Natural killer cell (primary cell): ENCODE data around the gene SURF1. TPM values are rescaled to one million over a fixed set of nuclear protein-coding genes. Genes with fewer than 3 reads are reported as not detected.

Experiments
- ATAC-seq, 3 donors: fragments of 150-1000 bp in 2 of 3; fragments of 200-7000 bp in 1 of 3; cut with Tn5 transposase; 1 replicate in 1 of 3; 2 replicates in 2 of 3; pipeline ENCODE4 v1.10.0; 2021; ENCODE audit warnings: mild to moderate bottlenecking in 2 of 3, moderate library complexity in 2 of 3
- DNase-seq, 2 donors: peaks; one replicate each; pipeline versions ENCODE4 v3.0.0 to v3.0.0-alpha.2; 2013 to 2021; ENCODE audit warnings: mixed read lengths in 1 of 2
- H3K27ac ChIP-seq: one replicate; pipeline ENCODE4 v1.5.1; 2013; ENCODE audit warnings: mild to moderate bottlenecking, low read length
- H3K27me3 ChIP-seq: one replicate; pipeline ENCODE4 v1.6.1; 2013; ENCODE audit warnings: low read length; ENCODE audit not compliant: control insufficient read depth, insufficient read depth
- H3K36me3 ChIP-seq: one replicate; pipeline ENCODE4 v1.6.1; 2013; ENCODE audit warnings: low read length; ENCODE audit not compliant: control insufficient read depth, insufficient read depth
- H3K4me1 ChIP-seq: one replicate; pipeline ENCODE4 v1.6.1; 2013; ENCODE audit warnings: low read length; ENCODE audit not compliant: control insufficient read depth, insufficient read depth
- H3K4me3 ChIP-seq: one replicate; pipeline ENCODE4 v1.5.1; 2013; ENCODE audit warnings: low read length
- H3K9me3 ChIP-seq: one replicate; pipeline ENCODE4 v1.6.1; 2013; ENCODE audit warnings: low read length; ENCODE audit not compliant: control insufficient read depth, insufficient read depth
- H3K27ac Mint-ChIP-seq, 2 donors: one replicate each; pipeline ENCODE4 v1.8.0; 2022; ENCODE audit warnings: mild to moderate bottlenecking in 2 of 2, mixed read lengths in 2 of 2, moderate library complexity in 1 of 2
- H3K27me3 Mint-ChIP-seq, 2 donors: one replicate each; pipeline ENCODE4 v1.8.0; 2022; ENCODE audit warnings: low read depth in 2 of 2, mixed read lengths in 2 of 2
- H3K36me3 Mint-ChIP-seq: one replicate; pipeline ENCODE4 v1.8.0; 2022; ENCODE audit warnings: mixed read lengths
- H3K4me1 Mint-ChIP-seq, 2 donors: one replicate each; pipeline ENCODE4 v1.8.0; 2022; ENCODE audit warnings: mixed read lengths in 2 of 2
- H3K4me3 Mint-ChIP-seq: one replicate; pipeline ENCODE4 v1.8.0; 2022; ENCODE audit warnings: mild to moderate bottlenecking, moderate library complexity, mixed read lengths
- H3K9me3 Mint-ChIP-seq, 2 donors: one replicate each; pipeline ENCODE4 v1.8.0; 2022; ENCODE audit warnings: mixed read lengths in 2 of 2
- CTCF ChIP-seq: fragments of 200-600 bp; IDR thresholded peaks from one replicate; pipeline ENCODE4 v1.8.0; 2022; ENCODE audit warnings: antibody characterized with exemption
- WGBS: methylation state at CpG from one replicate; pipeline ENCODE4 v1.1.7; 2013; ENCODE audit warnings: missing lambda C conversion rate; ENCODE audit not compliant: insufficient coverage; 5-methylcytosine and 5-hydroxymethylcytosine counted together
- intact Hi-C: fragments of 100-400 bp; cut with micrococcal nuclease; formaldehyde crosslinking; loops from one replicate; pipeline ENCODE4 v1.14.2; 2022
- total RNA-seq, 4 donors: library from RNA; stranded (reverse); fragments of 120-200 nt in 1 of 4; gene quantifications; one replicate each; pipeline versions ENCODE4 v1.2.3 to v1.2.4, GENCODE V29; 2013 to 2022

SURF1 gene
- total RNA-seq, 3 donors from 2014 or later (not counting 1 experiment from before 2014, with no cell fraction given): 35.6 to 44.4 (median 37.2) TPM

- Mint-ChIP-seq H3K4me1 (peaks cover 49 to 53% of the 10 kb centered on the region in 2 donors), H3K27ac (peak overlapping the region; percentile 83 to 88), H3K4me3 (no peak overlapping the region), H3K36me3 (peaks cover 8% of the 10 kb centered on the region), H3K9me3 (no peaks in the 10 kb centered on the region), H3K27me3 (no peaks in the 10 kb centered on the region)
- no peak for ATAC-seq
- peaks cover 55% of the 10 kb centered on the region for H3K4me1 ChIP-seq
- WGBS: 87% methylated on average over 11 of the region's 11 CpGs
- peaks cover 20% of the 10 kb centered on the region for H3K36me3 ChIP-seq
- no peak overlapping the region for H3K4me3 ChIP-seq
- H3K27ac ChIP-seq: peak overlapping the region; percentile 62
- intact Hi-C loops: no loop called here
- no peaks in the 10 kb centered on the region for H3K27me3 ChIP-seq
- no peak for TF ChIP-seq CTCF
- H3K9me3 ChIP-seq: no peaks in the 10 kb centered on the region
- no peak for DNase-seq
Measured at GRCh38 chr9:133342570-133342969, 13.7 kb downstream of the SURF1 start.

- Mint-ChIP-seq H3K27ac (peak overlapping the region; percentile 83 to 88), H3K9me3 (no peaks in the 10 kb centered on the region), H3K27me3 (no peaks in the 10 kb centered on the region), H3K36me3 (peaks cover 8% of the 10 kb centered on the region), H3K4me1 (peaks cover 46 to 50% of the 10 kb centered on the region in 2 donors), H3K4me3 (peak overlapping the region; percentile 73)
- Histone ChIP-seq H3K36me3 (peaks cover 20% of the 10 kb centered on the region), H3K27ac (peak overlapping the region; percentile 62), H3K4me1 (peaks cover 51% of the 10 kb centered on the region), H3K9me3 (no peaks in the 10 kb centered on the region), H3K27me3 (no peaks in the 10 kb centered on the region), H3K4me3 (no peak overlapping the region)
- no peak for TF ChIP-seq CTCF
- DNase-seq (no peak), ATAC-seq (no peak)
- intact Hi-C loops: no loop called here
- WGBS: 88% methylated on average over 12 of the region's 12 CpGs
Measured at GRCh38 chr9:133342069-133342406, 14.2 kb downstream of the SURF1 start.

GRCh38 chr9:133341369-133342068 is 14.8 kb downstream of the SURF1 start:
- Histone ChIP-seq H3K4me3 (no peak overlapping the region), H3K9me3 (no peaks in the 10 kb centered on the region), H3K36me3 (peaks cover 20% of the 10 kb centered on the region), H3K27me3 (no peaks in the 10 kb centered on the region), H3K27ac (peak overlapping the region; percentile 62), H3K4me1 (peaks cover 51% of the 10 kb centered on the region)
- no peaks in the 10 kb centered on the region for H3K9me3 Mint-ChIP-seq
- ATAC-seq (peak; percentile 85 to 92 (median 86)), DNase-seq (peak in 1 of 2 donors; percentile 30)
- H3K4me3 Mint-ChIP-seq: peak overlapping the region; percentile 73
- intact Hi-C loops: no loop called here
- no peak for TF ChIP-seq CTCF
- H3K27ac Mint-ChIP-seq: peak overlapping the region; percentile 83 to 88
- peaks cover 8% of the 10 kb centered on the region for H3K36me3 Mint-ChIP-seq
- peaks cover 41 to 45% of the 10 kb centered on the region in 2 donors for H3K4me1 Mint-ChIP-seq
- H3K27me3 Mint-ChIP-seq: no peaks in the 10 kb centered on the region
- 72% methylated on average over 15 of the region's 15 CpGs for WGBS

- Histone ChIP-seq H3K27ac (peak overlapping the region; percentile 62), H3K36me3 (peaks cover 20% of the 10 kb centered on the region), H3K4me3 (no peak overlapping the region), H3K27me3 (no peaks in the 10 kb centered on the region), H3K9me3 (no peaks in the 10 kb centered on the region), H3K4me1 (peaks cover 48% of the 10 kb centered on the region)
- peaks cover 8% of the 10 kb centered on the region for H3K36me3 Mint-ChIP-seq
- 86% methylated on average over 13 of the region's 13 CpGs for WGBS
- H3K27me3 Mint-ChIP-seq: no peaks in the 10 kb centered on the region
- H3K27ac Mint-ChIP-seq: peak overlapping the region; percentile 83 to 88
- ATAC-seq (no peak), DNase-seq (no peak)
- peaks cover 37 to 45% of the 10 kb centered on the region in 2 donors for H3K4me1 Mint-ChIP-seq
- intact Hi-C loops: no loop called here
- no peaks in the 10 kb centered on the region for H3K9me3 Mint-ChIP-seq
- no peak for TF ChIP-seq CTCF
- H3K4me3 Mint-ChIP-seq: peak overlapping the region; percentile 67
Measured at GRCh38 chr9:133340916-133341315, 15.4 kb downstream of the SURF1 start.
